LNCAP (cell line): ENCODE measurements around the gene KCTD15.

Experiments used
- CTCF ChIP-seq: fragments of 450-650 bp; IDR thresholded peaks from 2 replicates; pipeline ENCODE4 v1.5.1; 2017; ENCODE audit warnings: mild to moderate bottlenecking

KCTD15 gene

GRCh38 chr19:33772858-33773180 lies 23.9 kb upstream of the KCTD15 start:
- no peak for TF ChIP-seq CTCF

- no peak for TF ChIP-seq CTCF
These were observed 22.7 kb upstream of the KCTD15 start for GRCh38 chr19:33773704-33774624.

GRCh38 chr19:33774751-33775150 lies 21.9 kb upstream of the KCTD15 start:
- TF ChIP-seq CTCF, result no peak

- TF ChIP-seq CTCF, result no peak
These were observed 20.8 kb upstream of the KCTD15 start for GRCh38 chr19:33775731-33776487.

- TF ChIP-seq CTCF, result no peak
These were observed 19.3 kb upstream of the KCTD15 start for GRCh38 chr19:33777351-33777750.

- TF ChIP-seq CTCF, result no peak
These were observed 18.9 kb upstream of the KCTD15 start for GRCh38 chr19:33777753-33778088.

- TF ChIP-seq CTCF, result peak; percentile 100
These were observed 18.4 kb upstream of the KCTD15 start for GRCh38 chr19:33778089-33778791.
